LHCN-M2 (cell line): ENCODE results near the gene MTG1. TPM values are rescaled to one million over a fixed set of nuclear protein-coding genes. Genes with fewer than 3 reads are reported as not detected.
A peak's percentile ranks its signal among the peaks of the same experiment; 100 is the strongest.
"Not testable (repeated sequence)": the region's sequence is repeated elsewhere in the genome, so short reads cannot be mapped to it uniquely, and the experiment has no call there.

Source experiments
- DNase-seq: peaks from one replicate; pipeline ENCODE4 v3.0.0-alpha.2; 2012; ENCODE audit warnings: low read depth
- total RNA-seq: library from RNA; depleted of rRNA; stranded (reverse); fragments of >200 nt; gene quantifications from 2 replicates; pipeline ENCODE4 v1.2.3, GENCODE V29; 2014

MTG1 gene
- total RNA-seq, 1 experiment from 2014 or later: 28.5 TPM

DNA sequence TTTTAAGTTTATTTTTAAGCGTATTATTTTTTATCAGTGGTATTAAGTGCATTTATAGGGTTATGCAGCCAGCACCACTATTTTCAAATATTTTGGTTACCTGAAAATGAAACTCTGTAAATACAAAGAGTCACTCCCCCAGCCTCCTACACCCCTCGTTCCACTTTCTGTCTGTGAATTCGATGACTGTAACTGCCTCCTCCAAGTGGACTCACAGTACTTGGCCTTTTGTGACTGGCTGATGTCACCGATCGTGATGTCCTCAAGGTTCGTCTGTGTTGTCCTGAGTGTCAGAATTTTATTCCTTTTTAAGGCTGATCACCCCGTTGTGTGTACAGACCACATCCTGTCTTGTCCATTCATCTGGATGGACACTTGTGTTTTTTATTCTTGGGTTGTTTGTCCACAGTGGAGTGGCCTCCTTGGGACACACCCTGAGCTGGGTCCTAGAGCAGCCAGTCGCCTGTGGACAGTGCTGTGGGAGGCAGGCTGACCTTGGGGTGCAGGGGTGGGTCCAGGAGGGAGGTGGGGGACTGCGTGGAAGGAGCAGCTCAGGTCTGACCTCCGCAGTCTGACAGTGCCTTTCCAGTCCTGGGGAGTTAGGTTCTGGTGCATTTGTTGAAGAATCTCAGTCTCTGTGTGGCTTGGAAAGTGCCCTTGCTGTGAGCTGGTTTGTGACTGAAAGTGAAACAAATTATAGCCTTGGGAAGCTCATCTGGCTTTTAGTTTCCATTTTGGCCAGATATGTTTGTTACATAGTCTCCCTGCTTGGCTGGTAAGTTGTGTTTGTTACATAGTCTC lies 6.9 kb downstream of the MTG1 start:
- DNase-seq: no peak

DNA sequence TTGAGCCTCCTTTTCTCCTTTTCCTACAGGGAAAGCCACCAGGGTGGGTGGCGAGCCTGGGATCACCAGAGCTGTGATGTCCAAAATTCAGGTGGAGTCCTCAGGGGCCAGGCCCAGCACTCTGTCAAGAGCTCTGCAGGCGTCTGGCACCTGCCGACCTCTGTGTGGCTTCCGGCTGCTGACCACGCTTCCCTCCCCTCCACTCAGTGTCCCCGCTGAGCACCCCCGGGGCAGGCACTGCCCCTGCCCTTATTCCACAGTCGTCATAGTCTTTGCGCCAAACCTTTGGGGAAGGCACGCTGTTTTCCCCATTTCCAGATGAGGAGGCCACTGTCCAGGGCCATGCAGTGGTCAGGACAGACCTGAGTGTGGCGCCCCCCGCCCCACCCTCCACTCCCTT lies 7.5 kb downstream of the MTG1 start:
- DNase-seq: no peak

GRCh38 chr10:133401981-133402725 lies 8.2 kb downstream of the MTG1 start:
- DNase-seq: no peak

GRCh38 chr10:133403359-133403758 lies 9.4 kb downstream of the MTG1 start:
- DNase-seq: no peak

DNA sequence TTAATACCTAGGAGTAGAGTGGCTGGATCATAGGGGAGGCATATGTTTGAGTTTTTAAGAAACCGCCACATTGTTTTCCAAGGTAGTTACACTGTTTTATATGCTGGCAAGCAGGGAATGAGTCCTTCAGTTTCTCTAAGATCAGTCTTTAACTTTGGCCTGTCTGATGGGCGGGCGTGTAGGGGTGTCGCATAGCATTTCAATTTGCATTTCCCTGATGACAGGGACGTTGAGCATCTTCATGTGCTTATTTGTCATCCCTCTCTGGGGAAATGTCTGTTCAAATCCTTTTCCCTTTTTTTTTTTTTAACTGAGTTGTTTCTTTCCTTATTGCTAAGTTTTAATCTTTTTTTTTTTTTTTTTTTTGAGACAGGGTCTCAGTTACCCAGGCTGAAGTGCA lies 9.8 kb downstream of the MTG1 start:
- DNase-seq: no peak

DNA sequence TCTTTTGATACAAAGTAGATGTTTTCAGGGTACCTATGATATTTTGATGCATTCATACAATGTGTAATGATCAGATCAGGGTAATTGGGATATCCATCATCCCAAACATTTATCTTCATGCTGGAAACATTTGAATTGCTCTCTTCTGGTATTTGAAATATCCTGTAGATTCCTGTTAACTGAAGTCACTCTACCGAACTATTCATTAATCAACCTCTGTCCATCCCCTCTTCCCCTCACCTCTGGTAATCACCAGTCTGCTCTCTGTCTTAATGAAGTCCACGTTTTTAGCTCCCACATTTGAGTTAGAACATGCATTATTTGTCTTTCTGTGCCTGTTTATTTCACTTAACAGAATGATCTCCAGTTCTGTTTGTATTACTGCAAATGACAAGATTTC lies 11.3 kb downstream of the MTG1 start:
- DNase-seq: no peak

GRCh38 chr10:133405844-133406527 lies 12.0 kb downstream of the MTG1 start:
- DNase-seq: peak; percentile 56

DNA sequence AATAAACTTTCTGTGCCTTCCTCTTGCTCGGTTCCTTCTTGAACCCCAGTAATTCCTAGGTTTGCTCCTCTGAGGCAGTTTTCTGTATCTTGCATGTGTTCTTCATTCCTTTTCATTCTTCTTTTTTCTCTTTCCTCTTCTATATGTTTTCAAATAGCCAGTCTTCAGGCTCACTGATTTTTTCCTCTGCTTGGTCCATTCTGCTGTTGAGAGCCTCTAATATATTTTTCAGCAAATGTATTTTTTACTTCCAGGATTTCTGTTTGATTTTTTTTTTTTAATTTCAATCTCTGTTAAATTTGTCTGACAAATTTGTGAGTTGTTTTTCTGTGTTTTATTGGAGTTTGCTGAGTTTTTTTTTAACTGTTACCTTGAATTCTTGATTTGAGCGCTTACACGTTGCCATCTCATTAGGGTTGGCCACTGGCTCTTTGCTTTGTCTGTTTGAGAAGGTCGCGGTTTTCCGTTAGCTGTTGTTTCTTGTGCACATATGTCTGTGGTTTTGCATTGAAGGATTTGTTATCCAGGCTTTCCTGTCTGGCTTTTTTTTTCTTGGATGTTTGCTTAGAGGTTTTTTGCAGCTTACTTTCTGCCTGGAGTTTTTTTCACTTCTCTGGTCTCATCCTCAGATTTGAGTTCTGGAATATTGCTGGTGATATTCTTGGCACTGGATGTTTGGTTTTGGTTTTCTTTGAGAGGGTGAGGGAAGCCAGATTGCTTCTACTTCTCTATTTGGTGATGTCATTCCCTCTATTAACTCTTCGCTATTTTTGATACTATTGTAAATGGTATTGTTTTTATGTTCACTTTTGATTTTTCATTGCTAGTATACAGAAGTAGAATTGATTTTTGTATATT lies 17.8 kb downstream of the MTG1 start:
- no peak for DNase-seq

DNA sequence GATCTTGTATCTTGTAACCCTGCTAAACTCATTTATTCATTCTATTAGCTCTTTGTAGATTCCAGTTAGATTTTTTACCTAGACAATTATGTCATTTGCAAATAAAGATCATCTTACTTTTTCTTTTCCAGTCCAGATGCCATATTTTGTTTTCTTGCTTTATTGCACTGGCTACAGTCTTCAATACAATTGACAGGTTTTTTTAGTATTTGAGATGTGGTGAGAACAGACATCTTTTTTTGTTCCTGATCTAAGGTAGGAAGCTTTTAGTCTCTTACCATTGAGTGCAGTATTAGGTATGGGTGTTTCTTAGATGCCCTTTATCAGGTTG lies 18.4 kb downstream of the MTG1 start:
- no peak for DNase-seq

GRCh38 chr10:133414401-133414800 lies 20.4 kb downstream of the MTG1 start:
- not testable (repeated sequence) for DNase-seq

GRCh38 chr10:133415752-133416151 lies 21.8 kb downstream of the MTG1 start:
- no peak for DNase-seq

DNA sequence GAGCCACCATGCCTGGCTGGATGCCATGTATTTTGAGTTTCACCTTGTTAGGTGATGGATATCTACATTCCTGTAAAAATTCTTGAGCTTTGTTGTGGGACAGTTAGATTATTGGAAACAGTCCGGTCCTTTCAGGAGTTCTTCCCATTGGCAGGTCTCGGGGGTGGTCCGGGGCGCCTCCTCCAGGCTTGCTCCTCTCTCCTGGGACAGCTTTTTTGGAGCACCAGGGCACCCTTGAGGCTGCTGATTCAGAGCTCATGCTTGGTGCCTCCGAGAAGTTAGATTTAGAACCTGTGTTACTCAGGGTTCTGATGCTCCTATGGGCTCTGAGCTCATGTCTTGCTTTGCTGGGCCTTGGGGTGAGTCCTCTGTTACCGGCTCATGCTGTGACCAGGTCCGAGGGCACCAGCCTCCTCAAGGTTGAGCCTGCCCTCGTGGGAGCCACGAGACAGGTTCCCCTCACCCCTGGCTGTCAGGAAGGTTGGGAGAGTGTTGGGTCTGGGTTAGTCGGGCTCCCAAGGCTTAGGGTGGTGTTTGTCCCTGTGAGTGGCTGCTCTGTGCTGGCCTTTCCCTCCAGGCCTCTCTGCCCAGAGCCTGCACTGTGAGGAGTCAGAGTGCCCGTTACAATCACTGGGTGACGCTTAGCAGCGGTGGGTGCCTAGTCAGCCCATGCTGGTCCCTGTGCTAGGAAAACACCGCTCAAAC lies 24.5 kb downstream of the MTG1 start:
- no peak for DNase-seq

- no peak for DNase-seq
Observed at GRCh38 chr10:133419211-133419950, 25.4 kb downstream of the MTG1 start.

DNA sequence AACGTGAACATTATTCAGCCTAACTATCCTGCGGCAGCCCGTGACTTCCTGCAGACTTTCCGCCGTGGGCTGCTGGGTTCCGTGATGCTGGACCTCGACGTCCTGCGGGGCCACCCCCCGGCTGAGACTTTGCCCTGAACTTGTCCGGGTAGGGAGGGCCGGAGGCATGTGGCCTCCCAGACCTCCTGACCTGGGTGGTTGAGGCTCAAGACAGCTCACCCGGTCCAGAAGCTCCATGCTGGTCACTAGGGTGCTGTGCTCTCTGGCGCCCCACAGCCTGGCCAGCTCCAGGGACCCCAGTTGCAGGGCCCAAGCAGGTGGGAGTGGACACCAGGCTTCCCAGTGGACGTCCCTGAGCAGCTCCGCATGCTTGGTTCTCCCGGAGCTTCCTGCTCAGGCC lies 26.1 kb downstream of the MTG1 start:
- no peak for DNase-seq

- DNase-seq: no peak
Observed at GRCh38 chr10:133420579-133420978, 26.6 kb downstream of the MTG1 start.

- no peak for DNase-seq
Observed at GRCh38 chr10:133421336-133422222, 27.6 kb downstream of the MTG1 start.

DNA sequence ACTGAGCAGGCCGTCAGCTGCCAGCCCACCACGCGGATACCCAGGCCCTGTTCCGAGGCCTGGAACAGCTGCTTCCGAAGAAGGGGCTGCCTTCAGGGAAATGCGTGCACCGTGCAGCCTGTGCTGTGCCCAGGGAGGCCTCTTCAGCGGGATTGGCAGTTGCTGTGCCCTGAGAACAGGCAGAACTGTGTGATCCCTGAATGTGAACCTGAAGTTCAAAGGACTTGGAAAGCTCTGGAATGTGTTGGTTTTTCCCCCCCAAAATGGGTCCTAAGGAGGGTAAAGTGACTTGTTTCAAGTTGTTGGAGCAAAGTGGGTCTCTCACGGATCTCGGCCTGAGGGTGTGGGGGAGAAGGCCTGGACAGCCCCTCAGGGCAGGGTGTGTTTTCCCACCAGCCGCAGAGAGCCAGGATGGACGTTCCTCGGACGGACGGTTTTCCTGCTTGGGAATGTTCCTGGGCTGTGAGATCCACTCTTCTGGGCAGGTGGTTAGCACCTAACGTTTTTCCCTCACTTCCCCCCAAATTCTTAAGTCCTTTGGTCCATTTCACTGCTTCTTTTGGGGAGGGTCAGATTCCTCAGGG lies 28.4 kb downstream of the MTG1 start:
- DNase-seq: no peak

DNA sequence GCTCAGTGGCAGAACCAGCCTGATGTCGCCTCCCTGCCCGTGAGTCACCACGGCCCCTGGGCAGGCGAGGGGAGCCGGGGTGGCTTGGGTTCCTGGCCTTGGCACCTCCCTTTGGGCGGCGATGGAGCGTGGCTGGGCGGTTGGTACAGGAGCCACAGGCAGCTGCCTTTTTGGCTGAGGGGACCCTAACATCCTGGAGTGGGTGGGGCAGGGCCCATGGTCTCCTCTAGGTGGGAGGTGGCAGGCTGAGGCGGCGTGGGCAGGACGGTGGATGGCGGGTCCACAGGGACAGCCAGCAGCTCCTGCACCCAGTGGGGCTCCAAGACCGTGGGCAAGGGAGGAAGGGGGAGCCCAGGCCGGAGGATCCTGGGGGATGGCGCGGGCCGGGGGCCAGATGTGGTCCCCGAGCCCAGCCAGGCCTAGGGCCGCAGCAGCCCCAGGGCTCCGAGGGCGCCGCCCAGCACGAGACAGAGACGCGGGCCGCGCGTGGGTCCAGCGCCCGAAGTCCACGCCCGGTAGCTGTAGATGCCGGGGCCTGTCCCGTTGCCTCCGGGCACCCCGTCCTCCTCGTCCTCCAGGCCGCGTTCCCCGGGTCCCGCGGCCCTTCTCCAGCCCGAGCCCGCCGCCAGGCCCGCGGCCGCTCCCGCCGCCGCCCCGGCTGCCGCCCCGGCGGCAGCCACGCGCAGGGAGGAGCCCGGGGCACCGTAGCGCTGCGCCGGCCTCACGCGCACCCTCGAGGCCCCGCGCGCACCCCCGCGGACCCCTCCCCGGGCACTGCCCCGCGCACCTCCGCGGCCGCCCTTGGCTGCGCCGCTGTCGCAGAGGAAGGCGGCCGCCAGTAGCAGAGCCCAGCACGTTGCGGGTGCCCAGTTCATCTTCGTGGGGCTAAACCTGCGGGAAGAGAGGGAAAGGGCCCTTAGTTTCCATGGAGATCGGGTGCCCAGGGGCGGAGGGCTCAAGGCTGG lies 29.1 kb downstream of the MTG1 start:
- no peak for DNase-seq
